Gastrocnemius medialis (tissue), 4 donors: ENCODE data around the gene SEMA3G.

ENCODE experiments used
- CTCF ChIP-seq, 5 experiments: fragments of 450-650 bp in 3 of 5; fragments of 200-600 bp in 2 of 5; sonication (generic) in 2 of 5; IDR thresholded peaks in 4 of 5; conservative IDR thresholded peaks in 1 of 5; 1 replicate in 4 of 5; 2 replicates in 1 of 5; pipeline ENCODE4 v1.5.1; 2016 to 2019; ENCODE audit warnings: antibody characterized with exemption in 5 of 5, mild to moderate bottlenecking in 3 of 5, moderate library complexity in 3 of 5
- POLR2A ChIP-seq, 2 donors: fragments of 450-650 bp; IDR thresholded peaks; one replicate each; pipeline ENCODE4 v1.6.1; 2017; ENCODE audit warnings: antibody characterized with exemption in 2 of 2, mild to moderate bottlenecking in 2 of 2, moderate library complexity in 2 of 2

DNA sequence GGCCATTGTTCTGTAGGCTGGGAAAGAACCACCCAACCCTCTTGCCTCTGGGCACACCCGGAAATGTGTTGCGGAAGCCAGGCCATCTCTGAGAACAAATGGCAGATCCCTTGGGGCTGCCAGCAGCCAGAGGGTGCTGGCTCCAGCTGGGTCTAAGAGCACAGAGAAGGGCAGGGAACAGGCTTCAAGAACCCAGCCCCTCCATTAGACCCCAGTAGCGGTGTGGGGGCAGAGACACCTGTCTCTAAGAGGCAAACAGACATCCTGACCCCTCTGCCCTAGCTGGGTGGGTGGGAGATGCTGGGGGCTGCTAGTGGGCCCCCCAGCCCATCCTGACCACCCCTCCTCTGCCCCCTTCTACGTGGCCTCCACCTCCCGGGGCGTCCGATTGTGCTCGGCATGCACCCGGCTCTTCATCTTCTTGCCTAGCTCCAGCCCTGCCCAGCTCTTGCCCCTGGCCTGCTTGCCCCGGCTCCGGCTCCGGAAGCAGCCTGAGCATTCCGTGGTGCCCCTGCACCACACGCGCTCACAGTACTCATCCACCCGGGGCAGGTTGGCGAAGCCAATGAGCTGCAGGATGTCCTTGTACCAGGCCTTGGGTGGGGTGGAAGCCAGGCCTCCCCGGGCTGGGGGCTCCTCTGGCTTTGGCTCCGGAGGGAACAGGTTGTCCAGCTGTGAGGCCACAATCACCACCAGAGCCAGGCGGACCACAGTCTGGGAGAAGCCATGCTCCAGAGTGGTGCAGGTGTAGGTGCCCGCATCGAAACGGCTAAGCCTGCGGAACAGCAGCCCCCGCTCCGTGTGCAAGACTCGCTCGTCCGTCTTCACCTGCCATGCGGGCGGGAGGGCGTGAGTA, 9.4 kb downstream of the SEMA3G start:
- no peak for TF ChIP-seq CTCF (IDR thresholded peaks at IDR 0.05 in 4 of 5, conservative IDR thresholded peaks at IDR 0.05 in 1 of 5)
- no peak for TF ChIP-seq POLR2A (IDR thresholded peaks at IDR 0.05)
